ENCODE measurements around the gene FXYD7.

FXYD7 gene, protein sequence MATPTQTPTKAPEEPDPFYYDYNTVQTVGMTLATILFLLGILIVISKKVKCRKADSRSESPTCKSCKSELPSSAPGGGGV

GRCh38 chr19:35143231-35143715 is at the start of gene FXYD7:
TSS of gene FXYD7 (plus strand) at chr19:35143255. CDS start at chr19:35143334, 79 bp downstream.
- DNase-seq (ENCODE audit: insufficient read length, low spot score) (no peak), FAIRE-seq (no peak)
- TF ChIP-seq CTCF (IDR thresholded peaks at IDR 0.05; ENCODE audit: insufficient read depth, missing control alignments), result no peak

DNA sequence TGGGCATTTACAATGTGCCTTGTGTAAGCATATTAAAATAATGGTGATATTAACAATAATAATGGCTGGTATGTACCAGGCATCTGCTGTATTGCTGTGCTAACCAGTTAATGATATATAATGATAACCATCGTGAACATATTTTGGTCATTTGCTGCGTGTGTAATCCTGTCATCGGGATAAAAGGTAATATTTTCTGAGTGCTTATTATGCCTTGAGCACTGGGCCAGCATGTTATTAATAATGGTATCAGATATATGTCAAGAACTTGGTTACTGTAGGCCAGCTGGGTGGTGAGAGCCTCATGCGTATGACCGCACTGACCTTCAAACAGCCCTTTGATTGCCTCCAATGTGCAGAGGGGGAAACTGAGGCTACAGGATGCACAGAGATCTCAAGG is 49.6 kb upstream of the FXYD7 start:
- DNase-seq (ENCODE audit: insufficient read length, low spot score) (no peak), FAIRE-seq (no peak)
- no peak for TF ChIP-seq CTCF (IDR thresholded peaks at IDR 0.05; ENCODE audit: insufficient read depth, missing control alignments)

DNA sequence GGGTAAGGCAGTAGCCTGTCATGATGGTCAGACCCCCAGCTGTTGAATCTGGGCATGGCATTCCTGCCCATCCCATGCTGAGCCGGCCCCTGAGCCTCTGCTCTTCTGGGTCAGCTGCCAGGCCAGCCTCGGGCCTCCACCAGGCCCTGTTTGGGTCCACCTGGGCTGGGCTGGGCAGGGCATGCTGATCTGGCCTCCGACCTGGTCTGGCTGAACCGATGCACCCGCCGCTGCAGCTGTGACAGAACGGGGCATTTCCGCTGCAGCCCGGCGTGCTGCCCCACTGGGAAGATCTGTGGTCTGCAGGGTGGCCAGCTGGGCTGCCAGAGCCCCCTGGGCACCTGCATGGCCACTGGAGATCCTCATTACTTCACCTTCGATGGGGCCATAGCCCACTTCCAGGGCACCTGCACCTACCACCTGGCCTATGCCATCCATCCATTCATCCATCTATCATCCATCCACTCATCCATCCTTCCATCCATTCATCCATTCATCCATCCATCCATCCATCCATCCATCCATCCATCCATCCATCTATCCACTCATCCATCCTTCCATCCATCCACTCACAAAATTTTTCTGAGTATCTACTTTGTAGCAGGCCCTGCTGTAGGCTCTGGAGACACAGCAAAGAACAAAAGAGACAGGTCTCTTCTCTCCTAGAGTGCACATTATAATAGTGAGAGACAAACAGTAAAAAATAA is 49.0 kb upstream of the FXYD7 start:
- no peak for TF ChIP-seq CTCF (IDR thresholded peaks at IDR 0.05; ENCODE audit: insufficient read depth, missing control alignments)
- FAIRE-seq (no peak), DNase-seq (ENCODE audit: insufficient read length, low spot score) (no peak)

GRCh38 chr19:35094656-35095055 is 48.4 kb upstream of the FXYD7 start:
- FAIRE-seq, result no peak
- no peak for DNase-seq (ENCODE audit: insufficient read length, low spot score)
- no peak for TF ChIP-seq CTCF (IDR thresholded peaks at IDR 0.05; ENCODE audit: insufficient read depth, missing control alignments)

DNA sequence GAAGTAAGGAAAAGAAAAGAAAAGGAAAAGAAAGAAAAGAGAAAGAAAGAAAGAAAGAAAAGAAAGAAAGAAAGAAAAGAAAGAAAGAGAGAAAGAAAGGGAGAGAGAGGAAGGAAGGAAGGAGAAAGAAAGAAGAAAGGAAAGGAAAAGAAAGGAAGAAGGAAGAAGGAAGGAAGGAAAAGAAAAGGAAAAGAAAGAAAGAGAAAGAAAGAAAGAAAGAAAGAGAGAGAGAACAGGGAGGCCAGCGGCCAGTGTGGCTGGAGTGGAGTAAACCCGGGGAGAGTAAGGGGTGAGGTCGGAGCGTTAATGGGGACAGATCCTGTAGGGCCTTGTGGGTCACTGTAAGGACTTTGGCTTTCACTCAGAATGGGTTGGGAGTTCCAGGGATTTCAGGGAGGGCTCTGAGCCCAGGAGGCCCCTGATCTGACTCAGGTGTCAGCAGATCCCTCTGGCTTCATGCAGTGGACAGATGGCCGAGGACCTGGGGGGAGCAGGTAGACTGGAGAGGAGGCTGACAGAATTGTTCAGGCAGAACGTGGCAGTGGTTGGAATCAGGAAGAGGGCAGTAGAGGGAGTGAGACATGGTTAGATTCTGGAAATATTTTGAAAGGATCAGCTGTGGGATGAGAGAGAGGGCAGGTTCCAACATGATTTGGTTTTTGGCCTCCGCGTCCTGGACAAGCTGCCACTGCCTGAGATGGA is 47.2 kb upstream of the FXYD7 start:
- DNase-seq (ENCODE audit: insufficient read length, low spot score) (no peak), FAIRE-seq (no peak)
- TF ChIP-seq CTCF (IDR thresholded peaks at IDR 0.05; ENCODE audit: insufficient read depth, missing control alignments), result no peak

- no peak for DNase-seq (ENCODE audit: insufficient read length, low spot score)
- no peak for TF ChIP-seq CTCF (IDR thresholded peaks at IDR 0.05; ENCODE audit: insufficient read depth, missing control alignments)
Measured at GRCh38 chr19:35098413-35099049, 44.5 kb upstream of the FXYD7 start.

More at GRCh38 chr19:35098413-35099049, 44.5 kb upstream of the FXYD7 start:
- FAIRE-seq, result no peak

All from D721Med (cell line).